GM19455 (cell line): ENCODE data around the gene MACROD2.
A peak's percentile ranks its signal among the peaks of the same experiment; 100 is the strongest.

Experiments used
- ATAC-seq: cut with Tn5 transposase; IDR thresholded peaks from one replicate; pipeline ENCODE4 v1.9.1; 2021; ENCODE audit not compliant: unreplicated experiment

The MACROD2 gene

DNA sequence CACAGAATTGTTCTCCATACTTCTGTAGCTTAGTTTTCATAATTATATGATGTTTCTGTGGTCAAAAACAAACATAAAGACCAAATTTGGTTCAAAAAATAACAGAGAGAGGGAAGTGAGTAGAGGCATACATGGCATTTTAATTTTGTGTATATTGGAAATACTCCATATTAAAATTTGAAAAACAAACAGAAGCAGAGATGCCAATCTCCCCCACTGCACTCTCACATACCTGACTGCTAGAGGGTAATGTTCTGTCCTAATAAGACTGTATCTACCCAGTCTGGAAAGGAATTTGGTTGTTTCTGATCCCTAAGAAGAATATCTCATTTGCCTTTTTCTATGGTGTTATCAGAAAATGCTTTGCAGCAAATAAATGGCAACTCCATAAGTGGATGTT lies 1301.1 kb downstream of the MACROD2 start:
- no peak for ATAC-seq

DNA sequence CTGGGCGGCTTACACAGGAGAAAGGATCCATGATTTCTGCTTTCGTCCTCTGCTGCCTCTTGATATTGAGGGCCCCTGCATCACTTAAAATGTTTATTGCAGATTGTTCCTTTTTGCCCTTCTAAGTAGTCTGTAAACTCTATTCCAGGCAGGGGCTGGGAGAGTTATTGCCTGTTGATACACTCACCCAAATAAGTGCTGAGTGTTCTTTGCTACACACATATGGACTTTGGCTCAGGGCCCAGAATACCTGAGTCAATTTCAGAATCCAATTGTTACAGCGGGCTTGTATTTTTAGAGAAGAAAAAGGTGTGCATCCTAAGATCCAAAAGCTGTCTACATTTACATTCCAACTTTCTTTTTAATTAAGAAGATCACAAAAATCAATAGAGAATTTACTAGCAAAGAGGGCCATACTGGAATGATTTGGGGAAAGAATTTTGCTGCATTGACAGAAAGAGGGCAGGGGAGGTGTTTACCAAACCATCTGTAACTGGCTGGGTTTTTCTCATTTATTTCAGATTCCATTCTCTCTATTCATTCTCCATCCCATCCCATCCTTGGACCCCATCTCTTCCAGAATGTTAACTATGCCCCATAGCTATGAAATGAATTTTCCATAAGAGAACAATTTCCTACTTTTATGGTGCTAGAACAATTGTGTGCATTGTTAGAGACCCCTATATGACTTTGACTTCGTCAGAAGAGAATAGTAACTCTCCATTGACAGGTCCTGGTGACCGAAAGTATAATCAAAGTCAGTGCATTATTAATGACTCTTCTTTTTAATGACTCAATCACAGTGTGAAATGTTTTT lies 1302.0 kb downstream of the MACROD2 start:
- ATAC-seq, result no peak

DNA sequence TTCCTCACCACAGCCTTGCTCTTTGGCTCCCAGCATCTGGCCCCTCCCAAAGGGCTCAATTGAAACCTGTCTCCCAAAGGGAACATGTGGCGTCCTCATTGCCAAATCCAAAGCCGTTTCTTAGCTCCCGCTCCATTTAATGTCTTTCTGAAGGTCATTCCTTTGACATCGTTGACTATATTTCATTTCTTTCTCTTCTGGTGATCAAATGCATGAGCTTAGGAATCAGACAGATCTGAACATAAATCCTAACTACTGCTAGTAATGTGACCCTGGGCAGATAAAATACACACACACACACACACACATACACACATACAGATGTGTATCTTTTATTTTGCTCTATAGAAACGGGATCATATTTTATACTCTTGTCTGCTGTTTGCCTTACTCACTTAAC lies 1306.8 kb downstream of the MACROD2 start:
- ATAC-seq, result no peak

DNA sequence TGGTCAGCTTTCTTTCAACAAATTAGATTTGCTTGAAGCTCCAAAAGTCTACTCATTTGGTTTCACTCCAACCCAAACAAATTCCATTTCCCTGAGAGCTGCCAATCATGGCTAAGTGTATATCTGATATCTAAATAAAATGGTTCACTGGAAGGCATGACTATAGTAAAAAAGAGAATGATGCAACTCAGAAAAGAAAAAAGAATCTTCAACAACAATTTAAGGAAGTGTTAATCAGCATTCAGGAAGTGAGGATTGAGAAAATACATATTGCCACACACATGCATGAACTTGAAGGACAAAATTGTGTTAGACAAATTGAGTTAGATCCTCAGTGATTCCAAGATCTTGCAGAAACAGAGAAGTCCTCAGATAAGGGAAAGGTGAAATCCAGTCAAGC lies 1315.0 kb downstream of the MACROD2 start:
- ATAC-seq, result no peak

DNA sequence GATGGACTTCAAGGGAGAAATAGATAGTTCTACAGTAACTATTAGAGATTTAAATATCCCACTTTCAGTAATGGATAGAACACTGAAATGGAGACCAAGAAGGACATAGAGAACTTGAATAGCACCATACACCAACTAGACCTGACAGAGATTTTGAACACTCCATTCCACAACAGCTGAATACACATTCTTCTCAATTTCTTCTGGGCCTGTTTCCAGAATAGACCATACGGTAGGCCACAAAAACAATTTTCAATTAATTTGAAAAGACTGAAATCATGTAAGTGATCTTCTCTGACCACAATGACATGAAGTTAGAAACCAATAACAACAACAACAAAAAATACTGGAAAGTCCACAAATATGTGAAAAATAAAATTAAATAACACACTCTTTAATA lies 1321.2 kb downstream of the MACROD2 start:
- ATAC-seq, result no peak

DNA sequence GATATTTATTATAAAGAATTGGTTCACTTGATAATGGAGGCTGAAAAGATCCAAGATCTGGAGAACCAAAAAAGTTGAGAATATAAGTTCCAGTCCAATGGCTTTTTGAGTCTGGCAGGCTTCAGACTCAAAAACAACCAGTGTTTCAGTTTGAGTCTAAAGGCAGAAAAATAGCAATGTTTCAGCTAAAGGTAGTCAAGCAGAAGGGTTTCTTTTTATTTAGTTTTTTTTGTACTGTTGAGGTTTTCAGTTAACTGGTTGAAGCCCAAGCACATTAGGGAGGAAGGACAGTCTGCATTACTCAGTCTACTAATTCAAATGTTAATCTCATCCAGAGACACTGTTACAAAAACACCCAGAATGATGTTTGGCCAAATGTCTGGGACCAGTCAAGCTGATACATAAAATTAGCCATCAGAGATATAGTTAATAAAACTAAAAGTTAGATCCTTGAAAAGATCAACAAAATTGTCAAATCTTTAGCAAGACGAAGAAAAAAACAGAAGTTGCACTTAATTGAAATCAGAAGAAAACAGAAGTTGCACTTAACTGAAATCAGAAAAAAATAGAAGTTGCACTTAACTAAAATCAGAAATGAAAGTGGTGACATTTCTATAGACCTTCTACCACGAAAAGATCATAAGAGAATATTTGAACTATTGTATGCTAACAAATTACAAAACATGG lies 1322.4 kb downstream of the MACROD2 start:
- ATAC-seq, result peak; percentile 88

DNA sequence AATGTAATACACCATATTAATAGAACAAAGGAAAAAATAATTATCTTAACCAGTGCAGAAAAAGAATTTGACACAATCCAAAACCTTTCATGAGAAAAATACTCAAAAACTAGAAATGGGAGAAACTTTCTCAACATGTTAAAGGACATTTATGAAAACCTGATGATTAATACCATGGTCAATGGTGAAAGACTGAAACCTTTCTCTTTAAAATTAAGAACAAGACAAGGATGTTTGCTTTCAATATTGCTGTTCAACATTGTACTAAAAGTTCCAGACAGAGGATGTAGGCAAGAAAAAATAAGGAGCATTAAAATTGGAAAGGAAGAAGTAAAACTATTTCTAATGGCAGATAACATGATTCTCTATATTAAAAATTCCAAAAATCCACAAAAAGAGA lies 1323.4 kb downstream of the MACROD2 start:
- ATAC-seq, result no peak

DNA sequence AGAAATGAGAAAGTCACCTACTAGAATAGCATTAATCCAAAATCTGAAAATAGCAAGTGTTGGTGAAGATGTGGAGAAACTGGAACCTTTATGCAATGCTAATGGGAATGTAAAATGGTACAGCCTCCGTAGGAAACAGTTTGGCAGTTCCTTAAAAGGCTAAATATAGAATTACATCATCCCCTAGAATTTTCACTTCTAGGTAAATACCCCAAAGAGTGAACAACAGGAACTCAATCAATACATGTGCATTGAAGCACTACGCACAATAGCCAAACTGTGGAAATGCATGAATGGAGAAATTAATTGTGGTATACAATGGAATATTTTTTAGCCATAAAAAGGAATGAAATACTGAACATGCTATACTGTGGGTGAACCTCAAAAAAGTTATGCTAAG lies 1324.1 kb downstream of the MACROD2 start:
- no peak for ATAC-seq

DNA sequence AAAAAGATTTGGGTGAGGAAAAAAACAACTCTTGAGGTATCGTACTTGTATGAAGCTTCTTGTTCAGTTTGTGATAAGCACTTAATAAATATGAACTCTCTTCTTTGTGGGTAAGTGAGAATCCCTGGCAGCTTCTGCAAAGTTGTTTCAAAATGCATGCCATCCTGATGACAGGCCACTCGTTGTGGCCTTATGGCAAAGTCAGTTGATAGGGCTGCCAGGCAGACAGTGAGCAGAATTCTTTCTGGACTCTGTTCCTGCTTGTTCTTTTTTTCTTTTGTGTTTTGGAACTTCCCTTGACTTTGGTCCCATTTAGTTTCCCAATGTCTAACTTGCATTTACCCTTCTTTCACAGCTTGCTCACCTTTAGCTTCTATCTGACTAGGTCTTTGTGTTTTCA lies 1325.6 kb downstream of the MACROD2 start:
- no peak for ATAC-seq

DNA sequence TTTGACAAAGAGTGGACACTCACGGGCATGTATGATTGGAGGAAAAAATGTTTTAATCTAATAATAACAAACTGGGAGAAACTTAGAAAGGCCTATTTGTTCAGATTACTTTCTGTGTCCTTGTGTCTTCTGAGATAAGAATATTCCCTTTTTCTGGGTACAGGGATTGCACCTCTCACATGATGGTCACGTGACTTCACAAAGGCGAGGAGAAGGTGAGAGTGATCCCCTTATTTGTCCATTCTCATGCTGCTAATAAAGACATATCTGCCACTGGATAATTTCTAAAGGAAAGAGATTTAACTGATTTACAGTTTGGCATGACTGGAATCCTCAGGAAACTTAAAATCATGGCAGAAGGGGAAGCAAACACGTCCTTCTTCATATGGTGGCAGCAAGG lies 1331.8 kb downstream of the MACROD2 start:
- no peak for ATAC-seq

DNA sequence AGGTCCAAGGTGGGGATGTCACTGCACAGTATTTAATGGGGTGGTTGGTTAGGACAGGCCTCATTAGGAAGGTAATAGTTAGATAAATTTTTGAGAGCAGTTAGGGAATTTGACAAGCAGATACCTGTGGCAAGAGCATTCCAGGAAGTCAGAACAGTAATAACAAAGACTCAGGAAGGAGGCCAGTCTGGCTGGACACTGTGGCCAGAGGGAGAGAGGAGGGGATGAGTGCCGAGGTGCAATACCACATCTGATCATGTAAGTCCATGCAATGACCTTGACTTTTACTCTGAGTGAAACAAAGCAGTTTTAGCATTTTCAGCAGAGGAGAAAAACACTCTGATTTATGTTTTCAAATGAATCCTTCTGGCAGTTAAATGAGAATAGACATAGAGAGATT lies 1332.8 kb downstream of the MACROD2 start:
- no peak for ATAC-seq

DNA sequence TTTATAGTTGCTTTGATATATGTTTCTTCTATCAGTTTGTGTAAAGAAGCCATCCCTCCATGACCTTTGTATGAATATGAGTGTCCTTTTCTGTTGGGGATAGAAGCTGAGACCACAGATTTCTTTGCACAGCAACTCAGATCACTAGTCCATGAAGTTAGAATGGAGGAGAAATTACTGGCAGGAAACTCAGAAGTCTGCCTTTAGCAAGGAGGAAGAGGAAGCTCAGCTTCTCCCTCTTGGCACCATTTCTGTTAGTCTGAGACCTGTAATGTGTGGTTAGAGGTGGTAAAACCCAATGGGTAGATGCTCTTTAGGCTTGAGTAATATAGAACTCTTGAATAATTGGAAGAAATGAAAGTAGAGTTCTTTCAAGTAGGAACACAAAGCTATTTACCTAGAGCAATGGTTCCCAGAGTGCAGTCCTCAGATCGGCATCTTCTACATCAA lies 1337.4 kb downstream of the MACROD2 start:
- peak; percentile 62 for ATAC-seq

DNA sequence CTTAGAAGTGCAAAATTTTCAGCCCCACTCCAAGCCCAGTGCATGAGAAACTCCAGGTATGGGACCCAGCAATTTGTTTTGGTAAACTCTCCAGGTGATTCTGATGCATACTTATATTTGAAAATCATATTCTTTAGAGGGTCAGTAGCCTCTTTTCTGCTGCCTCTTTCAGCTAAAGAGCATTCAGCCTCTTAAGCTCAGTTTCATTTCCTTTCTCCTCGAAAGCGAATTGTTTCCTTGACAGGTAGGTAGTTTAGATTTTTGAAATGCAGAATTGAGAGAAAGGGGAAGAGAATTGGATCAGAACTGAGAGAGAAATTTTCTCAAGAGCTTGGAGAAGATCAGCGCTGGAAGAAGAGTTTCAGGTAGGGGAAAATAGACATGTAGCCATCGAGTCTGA lies 1337.9 kb downstream of the MACROD2 start:
- peak; percentile 53 for ATAC-seq

DNA sequence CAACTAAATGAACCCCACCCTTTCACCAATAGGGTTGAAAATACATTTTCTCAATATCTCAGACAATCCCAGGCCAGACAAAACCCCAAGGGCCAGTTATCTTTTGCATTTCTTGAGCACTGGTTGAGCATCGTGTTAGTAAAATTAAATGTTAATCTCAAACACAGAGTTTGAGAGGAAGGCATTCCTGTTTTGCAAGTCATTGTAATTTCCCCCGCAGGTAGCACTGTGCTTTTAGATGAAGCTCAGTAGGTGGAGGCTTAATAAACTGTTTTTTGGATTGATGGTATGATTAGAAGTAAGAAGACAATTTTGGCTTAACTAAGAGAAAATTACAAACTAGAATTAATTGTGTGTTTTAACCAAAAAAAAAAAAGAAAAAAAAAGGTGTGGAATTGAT lies 1340.7 kb downstream of the MACROD2 start:
- ATAC-seq, result no peak

DNA sequence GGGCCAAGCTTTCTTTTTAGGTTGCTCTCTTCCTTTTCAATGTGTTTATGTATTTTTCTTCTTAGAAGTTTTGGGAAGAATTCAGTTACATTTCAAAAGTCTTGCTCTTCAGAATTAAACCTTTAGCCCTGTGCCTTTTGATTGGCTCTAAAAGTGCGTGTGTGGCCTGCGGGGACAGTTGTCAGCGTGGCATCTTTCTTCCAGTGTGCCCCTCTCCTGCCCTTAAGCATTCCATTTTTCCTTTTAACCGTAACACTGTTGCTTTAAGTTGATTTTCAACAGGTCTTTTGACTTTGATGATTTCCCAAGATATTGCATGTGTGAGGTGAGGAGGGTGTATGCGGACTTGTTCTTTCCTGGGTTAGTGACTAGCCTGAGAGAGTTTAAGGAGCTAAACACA lies 1341.2 kb downstream of the MACROD2 start:
- ATAC-seq, result no peak

DNA sequence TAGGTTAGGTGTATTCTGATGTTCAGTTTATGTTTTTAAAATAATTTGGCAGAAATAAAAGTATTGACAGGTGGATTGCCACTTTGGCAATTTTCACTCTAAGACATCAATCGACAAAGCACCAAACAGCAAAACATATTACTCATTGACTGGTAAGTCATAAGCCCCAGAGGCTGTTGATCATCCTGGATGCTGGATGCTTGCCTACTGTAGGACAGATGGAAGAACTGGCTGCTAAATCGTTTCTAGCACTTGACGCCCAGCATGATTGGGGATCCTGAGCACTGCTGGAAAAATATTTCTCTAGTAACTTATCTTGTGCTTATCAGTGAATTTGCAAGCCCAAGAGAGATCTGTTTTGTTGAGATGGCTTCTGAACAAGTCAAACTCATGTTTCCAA lies 1343.9 kb downstream of the MACROD2 start:
- no peak for ATAC-seq

DNA sequence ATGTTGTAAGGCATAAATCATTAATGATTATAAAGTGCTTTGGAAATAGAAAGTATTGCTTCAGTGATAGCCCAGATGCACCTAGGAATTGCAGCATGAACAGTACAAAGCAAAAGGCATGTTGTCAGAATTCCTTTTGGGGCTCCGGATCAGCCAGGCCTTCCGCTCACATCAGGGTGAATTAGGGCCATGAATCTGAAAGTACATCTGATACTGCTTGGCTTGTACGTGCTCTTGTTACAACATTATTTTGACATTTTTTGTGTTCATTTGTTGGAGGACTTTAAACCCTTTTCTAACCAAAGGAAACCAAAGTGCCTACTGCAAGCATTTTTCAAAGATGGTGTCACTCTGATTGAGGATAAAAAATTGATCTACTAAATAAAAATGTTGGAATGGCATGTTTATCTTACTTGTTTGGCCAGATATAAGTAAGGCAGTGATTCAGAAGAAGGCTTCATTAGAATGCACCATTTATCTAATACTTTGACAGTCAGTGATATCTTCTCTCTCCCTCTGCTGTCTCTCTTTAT lies 1347.7 kb downstream of the MACROD2 start:
- ATAC-seq, result no peak

DNA sequence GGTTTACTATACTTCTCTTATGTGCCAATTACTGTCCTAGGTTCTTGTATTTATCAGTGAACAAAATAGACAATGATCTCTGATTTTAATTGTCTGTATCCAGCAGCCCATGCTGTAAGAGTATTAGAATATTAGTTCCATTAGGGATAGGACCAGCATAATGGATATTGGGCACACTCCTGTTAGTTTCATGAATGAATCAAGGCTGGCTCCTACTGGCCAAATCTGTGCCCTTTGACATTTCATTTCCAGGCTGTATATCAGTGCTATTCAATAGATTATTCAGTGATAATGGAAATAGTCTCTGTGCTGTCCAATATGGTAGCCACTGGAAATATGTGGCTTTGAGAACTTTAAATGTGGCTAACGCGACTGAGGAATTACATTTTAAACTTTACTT lies 1350.0 kb downstream of the MACROD2 start:
- ATAC-seq, result no peak

DNA sequence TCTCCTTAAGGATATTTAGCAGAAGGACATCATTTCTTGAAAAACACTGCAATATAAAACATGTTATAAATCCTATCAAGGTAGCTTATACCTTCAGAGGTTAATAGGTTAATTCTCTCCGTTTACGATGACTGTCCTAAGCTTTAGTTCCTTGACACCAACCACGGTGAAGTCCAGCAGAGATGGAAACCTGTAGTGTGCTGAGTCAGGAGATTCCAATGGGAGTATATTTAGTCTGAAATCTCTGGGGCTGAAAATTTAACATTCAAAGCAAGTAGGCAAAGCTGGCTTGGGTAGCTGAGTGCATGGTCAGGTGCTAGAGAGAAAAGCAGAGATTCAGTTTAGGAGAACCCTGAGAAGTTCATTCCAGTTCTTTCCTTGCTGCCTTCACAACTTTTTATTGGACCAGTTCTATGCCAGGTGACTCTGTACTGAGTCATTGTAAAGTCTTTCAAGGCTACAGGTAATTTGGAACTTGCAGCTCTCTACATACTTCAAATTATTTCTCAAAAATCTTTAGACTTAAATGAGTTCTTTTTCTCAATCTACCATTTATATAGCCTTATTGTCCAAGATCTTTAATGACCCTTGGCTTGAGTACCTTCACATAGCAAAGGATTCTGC lies 1351.5 kb downstream of the MACROD2 start:
- no peak for ATAC-seq

DNA sequence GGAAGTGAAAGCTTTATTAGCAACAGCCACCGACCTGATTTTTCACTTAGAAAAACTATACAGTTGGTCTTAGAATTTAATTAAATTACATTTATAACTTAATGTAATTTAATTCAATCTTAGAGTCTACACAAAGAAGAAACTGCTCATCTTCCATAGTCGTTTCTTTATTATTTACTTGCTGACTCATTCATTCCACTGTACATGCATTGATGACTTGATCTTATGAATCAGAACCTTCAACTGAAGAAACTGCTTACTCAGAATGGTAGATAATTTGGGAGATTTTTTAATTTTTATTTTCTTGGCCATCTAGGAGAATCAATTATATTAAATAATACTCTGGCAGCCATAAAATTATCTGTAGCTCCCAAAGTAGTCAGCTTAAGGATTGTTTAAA lies 1363.7 kb downstream of the MACROD2 start:
- ATAC-seq, result no peak

DNA sequence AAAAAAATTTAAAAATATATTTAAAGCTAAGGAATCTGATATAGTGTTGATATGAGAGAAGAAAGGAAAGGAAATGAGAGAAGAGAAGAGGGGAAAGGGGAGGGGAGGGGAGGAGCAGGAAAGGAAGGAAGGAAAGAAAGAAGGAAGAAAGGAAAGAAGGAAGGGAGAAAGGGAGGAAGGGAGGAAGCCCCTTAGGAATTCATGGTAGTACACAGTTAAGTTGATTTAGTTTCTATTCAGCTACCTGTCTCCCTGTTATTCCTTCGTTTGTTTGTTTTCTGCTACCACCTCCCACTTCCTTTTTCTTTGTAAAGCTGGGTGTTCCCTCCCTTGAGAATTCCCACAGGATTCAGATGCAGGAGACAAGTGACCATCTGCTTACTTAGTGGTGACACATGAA lies 1367.5 kb downstream of the MACROD2 start:
- no peak for ATAC-seq

DNA sequence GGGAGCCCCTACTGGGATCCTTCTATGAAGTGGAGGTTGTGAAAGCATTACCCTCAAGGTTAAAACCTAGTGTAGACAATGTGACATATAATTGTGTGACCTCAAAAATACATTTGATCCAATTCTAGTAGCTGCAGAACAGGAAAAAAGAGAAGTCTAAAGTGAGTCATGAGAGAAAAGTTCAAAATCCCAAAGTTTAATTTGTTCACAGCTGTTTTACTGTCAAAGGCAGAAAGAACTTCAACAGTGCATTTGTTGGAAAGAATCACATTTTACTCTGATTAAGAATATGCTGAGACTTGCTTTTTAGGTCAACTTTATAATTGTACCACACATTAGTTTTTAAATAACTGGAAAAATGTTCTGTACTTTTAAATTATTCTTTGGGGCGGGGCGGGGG lies 1369.5 kb downstream of the MACROD2 start:
- ATAC-seq, result no peak
